Stimulated activated CD4-positive, alpha-beta T cell treated with anti-CD3 and anti-CD28 coated beads, Interleukin-4, amount 100 ng/mL, for 1 hour (primary cell): ENCODE data around the gene SCN3B.
A peak's percentile ranks its signal among the peaks of the same experiment; 100 is the strongest.

Experiments used
- DNase-seq: peaks from one replicate; pipeline ENCODE4 v3.0.0-alpha.2; 2020

The SCN3B gene

DNA sequence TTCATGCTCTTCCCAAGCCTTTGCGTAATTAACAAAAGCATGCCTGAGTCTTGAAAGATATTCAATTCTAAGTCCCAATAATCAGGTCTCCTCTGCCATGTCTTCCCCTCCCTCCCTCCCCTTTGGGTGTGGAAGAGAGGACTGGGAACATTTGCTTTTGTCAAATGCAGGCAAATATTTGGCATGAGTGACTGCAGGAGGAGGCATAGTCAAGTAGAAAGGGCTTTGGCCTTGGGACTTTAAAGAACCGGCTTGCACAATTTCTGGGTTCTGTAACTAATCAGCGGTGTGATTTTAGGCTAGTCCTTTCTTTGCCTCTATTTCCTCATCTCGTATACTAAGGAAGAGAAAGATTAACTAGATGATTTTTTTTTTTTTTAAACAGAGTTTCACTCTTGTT lies 59.5 kb downstream of the SCN3B start:
- DNase-seq: no peak

DNA sequence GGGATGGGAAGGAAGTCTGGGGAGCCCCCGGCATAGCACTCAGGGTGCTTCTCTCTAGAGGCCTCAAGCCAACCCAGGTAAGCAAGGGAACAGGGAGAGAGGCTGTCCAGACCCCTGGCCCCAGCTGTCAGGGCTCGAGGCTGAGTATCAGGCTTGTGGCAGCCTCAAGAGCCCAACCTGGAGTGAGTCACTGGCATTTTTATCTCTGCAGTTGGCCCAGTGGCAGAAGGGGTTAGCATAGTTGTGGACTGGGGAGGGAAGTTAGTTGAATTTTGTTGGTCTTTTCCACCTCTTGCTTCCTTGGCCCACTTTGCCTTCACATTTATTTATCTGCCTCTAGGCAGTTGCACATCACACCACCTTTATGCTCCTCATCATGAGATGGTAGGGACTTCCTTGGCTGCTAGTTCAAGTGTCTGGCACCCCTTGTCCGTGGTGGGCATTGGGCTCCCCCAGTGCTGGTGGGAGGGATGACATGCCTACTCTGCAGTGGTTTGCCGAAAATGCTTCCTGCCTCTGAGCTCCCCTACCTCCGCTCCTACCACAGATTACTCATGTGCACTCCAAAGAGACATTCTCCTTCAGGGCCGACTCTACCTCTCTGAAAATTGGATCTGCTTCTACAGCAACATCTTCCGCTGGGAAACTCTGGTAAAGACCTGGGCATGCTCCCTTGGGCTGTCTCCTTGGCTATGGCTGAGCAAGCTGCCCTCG lies 60.1 kb downstream of the SCN3B start:
- no peak for DNase-seq

DNA sequence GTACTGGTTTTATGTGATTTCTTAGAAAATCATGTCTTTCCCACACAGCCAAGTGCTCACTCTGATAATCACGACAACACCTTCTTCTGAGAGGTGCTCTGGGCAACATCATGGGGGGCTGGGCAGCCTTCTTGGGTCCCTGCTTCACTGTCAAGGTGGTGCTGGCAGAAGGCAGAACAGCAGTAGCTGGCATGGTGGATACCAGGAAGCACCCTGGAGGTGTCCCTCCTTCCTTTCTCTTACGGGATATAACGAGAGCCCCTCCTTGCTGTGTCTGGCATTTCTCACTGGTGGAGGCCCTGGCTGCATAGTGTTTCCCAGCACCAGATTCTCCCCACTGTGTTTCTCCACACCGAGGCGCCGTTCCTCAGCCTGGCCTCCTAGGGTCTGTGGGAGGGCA lies 60.9 kb downstream of the SCN3B start:
- no peak for DNase-seq

DNA sequence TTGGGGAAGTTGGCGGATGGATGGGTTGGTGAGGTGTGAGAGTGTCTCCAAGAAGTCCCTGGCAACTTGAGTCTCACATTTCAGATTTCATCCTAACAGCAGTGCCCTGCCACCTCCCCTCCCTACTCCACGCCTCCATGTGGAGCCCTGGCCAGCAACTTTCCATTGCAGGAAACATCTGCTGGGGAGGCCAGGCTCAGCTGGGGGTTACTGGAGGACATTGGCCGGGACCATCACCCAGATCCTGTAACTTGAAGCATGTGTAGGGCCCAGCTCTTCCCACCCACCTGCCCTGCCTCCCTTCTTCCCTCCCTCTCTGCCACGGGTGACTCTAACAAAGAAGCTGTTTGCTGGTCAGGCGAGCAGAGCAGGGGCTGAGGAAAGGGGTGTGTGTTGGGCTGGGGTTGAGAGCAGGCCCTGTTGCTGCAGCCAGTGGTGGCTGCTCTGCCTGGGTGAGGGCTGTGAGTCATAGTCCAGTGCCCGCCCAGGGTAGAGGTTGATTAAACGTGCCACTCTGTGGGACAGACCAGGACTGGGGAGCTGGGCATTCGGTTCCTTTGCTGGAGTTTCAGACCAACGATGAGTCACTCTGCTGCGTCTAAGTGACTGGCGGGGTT lies 64.0 kb downstream of the SCN3B start:
- no peak for DNase-seq

DNA sequence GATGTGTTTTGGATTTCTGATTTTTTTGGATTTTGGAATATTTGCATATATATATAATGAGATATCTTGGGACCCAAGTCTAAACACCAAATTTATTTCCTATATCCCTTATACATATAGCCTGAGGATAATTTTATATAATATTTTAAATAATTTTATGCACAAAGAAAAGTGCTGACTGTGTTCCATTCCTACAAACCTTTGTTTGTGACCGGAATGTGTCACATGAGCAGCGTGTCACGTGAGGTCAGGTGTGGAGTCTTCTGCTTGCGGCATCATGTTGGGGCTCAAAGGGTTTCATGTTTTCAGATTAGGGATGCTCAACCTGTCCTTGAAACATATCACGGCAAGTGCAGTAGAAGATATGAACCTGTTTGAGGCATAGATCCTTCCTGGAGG lies 65.6 kb downstream of the SCN3B start:
- no peak for DNase-seq

DNA sequence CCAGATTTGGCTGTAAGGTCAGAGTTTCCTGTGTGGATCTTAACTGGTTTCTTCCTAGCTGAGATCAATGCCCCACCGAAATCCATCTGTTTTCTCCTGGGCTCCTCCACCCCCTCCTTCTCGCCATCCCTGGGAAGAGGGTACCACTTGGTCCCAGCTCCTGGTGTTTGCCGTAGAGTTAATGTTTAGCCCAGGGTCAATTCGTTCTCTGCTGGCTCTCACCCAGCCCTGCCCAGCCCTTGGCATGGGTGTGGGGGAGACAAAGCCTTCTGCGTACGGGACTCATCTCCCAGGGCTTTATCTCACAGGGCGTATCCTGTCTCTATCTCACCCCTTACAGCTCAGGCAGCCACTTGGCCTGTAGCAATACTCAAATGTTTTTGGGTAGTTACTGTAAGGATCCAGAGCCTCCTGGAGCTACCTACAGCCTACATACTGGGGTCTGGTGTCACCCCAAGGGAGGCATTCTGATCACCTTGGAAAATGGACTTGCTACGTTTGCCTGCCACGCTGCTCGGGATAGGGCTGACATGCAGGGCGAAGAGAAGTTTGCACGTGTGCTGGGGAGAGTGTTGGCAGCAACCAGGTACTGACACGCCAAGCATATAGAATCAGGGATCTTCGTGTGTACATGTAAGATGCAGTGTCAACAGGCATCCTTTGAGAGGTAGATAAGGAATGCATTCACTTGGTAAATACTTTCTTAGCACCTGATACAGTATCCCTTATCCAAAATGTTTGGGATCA lies 66.1 kb downstream of the SCN3B start:
- DNase-seq: no peak

DNA sequence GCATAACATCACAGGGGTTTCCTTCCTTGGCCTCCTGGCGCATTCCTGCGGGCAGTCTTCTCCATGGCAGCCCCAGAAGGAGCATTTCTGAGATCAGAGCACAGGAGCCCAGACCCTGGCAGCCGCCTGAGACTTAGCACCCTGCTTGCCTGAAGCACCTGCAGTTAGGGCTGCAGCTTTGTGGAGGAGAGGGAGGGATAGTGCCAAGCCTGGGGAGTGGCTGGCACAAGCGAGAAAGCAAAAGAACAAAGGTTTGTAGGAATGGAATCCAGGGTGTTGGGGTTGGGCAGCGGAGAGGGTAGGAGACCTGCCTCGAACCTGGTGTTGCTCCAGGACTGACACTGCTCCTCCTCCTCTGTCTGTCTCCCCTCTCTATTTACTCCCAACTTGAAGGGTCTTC lies 66.9 kb downstream of the SCN3B start:
- DNase-seq: no peak

DNA sequence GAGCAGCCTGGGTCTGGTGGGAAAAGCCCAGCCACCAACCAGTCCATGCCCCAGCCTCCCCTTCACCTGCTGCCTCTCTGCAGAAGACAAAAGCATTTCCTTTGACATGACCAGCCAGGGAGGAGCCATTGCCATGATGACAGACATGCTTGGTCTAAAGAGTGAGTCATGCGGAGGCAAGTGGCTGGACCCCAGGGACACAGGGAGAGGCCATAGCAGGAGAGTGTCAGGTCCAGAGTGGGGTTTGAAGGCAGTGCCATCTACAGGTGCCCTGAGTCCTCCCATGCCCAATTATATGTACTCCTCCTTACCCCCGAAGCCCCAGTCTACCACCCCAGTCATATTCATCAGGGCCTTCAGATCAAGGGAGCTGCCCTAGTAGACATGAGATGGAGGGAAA lies 67.4 kb downstream of the SCN3B start:
- DNase-seq: no peak

DNA sequence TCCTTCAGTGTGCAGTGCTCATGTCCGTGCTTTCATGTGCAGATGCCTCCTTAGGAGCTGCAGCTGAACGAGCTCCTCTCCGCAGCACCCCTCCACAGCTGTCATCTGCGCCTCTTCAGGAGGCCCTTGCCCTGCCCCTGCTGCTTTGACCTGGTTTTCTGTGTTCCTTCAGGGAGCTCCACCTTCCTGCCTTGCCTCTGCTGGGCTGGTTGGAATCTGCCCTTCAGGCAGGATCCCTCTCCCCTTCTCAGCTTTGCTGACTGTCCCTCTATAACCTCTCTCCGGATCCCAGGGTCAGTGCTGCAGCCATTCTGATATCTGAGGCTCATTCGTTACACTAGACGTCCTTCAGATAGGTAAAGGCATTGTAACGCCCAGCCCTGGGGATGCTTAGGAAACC lies 67.9 kb downstream of the SCN3B start:
- DNase-seq: no peak

DNA sequence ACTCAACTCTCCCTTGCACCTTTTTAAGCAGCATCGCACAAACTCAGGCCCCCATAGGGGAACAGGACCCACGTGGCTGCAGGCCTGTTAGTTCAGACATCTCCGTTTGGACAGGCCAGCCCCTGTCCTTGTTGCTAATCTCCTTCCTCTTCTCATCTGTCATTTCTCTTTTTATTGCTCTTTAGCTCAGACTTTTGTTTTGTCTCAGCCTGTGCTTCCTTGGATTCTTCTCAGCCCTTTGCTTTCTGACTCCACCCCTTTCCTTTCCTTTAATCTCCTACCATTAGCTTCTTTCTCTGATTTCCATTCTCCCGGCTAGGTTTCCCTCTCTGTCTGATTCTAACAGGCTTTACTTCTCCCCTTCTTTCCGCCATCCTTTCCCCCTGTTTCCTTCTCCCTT lies 68.7 kb downstream of the SCN3B start:
- DNase-seq: no peak

DNA sequence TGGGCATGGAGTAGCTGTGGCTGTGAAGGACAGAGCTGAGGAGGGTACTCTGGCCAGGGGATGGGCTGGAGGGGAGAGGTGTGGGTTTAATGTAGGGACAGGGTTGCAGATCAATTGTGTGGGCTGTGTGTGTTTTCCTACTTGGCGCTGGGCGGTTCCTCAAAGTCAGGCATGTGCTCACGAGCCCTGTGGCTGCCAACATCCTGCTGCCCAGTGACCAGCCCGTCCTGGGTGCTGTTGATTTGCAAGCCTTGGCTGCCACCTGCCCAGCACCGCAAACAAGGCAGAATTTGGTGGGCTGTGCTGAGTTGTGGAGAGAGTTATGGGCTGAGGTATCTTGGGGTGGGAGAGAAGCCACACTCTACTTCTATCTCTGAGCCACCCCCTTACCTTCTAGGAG lies 69.2 kb downstream of the SCN3B start:
- no peak for DNase-seq

DNA sequence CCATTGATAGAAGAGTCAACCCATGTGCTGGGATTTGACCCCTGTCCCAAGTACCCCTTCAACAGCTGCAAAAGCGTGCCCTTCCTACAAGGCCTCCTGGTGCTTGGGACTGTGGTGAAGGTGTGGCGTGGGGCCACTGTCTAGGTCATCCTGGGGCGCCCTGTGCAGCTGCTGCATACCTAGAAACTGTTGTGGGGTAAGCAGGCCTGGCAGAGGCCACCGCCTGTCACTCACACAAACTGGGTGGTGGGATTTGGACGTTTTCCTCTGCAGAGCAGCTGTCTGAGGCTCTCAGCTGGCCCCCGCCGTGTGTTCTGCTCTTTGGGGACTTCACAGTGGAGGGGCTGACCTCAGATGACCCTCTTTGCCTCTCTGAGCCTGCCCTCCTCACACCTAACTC lies 69.7 kb downstream of the SCN3B start:
- DNase-seq: no peak

DNA sequence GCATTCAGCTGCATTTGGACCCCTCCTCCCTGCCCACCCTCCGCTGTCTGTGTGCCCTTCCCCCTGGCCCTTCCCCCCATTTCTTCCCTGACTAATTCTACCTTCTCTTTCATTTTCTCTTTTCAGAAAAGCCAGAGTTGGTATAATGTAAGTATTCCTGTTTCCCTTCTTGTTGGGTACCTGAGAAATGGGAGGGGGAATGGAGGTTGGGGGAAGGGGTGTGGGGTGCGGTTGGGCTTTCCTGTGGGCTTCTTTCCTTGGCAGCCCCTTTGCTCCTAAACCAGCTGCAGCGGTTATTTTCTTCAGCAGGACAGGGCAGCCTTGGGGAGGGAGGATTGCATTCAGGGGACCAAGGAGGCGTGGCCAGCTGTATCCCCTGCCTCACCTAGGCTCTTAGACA lies 70.2 kb downstream of the SCN3B start:
- no peak for DNase-seq

DNA sequence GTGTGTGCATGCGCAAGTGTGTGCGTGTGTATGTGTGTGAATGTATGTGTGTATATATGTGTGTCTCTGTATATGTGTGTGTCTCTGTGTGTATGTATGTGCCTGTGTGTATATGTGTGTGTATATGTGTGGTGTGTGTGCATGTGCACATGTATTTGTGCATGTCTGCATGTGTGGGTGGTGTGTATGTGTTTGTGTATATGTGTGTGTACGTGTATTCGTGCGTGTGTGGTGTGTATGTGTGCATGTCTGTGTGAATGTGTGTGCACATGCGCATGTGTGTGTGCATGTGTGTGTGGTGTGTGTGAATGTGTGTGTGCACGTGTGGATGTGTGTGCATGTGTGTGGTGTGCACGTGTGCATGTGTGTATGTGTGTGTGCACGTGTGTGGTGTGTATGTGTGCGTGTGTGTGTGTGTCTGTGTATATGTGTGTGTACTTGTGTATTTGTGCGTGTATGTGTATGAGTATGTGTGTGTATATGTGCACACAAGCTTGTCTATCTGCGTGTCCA lies 71.4 kb downstream of the SCN3B start:
- DNase-seq: no peak

DNA sequence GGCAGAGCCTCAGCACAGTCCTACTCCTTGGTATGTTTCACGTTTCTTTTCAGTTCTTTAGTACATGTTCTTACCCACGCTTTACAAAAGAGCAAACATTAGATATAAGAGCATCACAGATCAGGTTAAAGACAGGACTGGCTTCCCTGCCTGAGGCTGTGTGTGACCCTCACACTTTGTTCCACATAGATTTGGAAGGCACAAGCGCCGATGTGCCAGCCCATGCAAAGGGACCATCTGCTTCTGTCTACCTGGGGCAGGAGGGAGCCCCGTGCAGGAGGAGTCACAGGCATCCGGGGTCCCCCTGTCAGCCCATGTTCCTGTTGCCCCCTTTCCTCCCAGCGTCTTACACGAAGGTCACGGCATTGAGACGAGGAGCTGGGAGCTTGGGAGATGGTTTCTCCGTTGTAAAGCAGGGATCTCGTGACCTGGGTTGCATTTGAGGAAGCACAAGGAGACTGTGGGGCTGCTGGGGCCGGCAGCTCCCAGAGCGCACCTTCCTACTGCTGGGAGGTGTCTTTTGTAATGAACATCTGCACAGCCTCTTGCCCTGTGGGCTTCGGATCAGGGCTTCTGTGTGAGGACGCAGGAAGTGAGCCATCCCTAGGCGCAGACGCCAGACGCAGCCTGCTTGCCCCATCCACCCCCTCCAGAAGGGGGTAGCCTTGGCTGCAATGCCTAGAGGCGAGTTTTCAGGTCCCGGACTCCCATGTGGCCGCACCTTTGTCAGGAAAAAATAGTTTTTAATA lies 72.6 kb downstream of the SCN3B start:
- no peak for DNase-seq

DNA sequence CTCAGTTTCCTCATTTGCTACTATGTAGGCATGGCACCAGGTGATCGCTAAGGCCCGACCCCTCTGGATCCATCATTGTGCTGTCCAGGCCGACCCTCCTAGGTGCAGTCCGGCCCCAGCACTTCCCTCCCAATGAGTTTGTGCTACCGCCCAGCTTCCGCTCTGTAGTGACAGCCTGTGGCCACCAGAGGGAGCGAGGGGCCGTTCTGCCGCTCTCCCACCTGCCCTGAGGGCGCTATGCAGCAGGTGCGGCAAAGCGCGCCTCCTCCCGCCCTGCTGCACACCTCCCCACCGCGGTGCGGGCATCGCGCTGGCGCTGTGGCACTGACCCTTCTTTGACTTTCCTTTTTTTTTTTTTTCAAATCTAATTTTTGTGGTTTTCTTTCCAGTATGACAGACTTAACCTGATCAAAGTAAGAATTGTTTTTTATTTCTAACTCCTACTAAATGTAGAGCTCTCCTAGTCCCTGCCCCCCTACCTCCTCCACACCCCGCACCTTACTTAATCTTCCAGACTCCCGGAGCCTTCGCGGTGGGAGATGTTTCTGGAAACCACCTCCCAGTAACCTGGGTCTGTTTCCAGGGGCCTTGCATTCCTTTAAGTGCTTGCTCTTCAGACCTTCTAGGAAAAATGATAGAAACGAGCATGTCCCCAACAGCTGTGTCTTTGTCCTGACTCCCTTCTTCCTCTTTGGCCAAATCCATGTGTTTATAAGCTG lies 73.7 kb downstream of the SCN3B start:
- DNase-seq: peak; percentile 69

DNA sequence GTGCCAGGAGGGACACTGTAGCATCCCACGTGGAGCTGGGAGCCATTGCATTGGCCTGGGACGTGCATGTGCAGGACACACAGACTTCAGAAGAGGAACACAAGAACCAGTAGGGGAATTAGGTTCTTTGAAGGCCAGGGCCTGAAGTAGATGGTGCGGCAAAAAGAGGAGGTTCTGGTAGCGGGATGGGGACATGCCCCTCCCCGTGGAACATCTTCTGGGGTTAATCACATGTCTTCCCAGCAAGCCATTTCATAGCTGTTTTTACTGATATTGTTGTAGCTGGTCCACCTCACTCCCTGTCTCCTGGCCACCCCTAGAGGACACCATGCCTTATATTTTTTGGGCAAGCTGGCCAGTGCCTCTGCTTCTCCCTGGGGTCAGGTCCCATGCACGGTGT lies 74.3 kb downstream of the SCN3B start:
- no peak for DNase-seq

DNA sequence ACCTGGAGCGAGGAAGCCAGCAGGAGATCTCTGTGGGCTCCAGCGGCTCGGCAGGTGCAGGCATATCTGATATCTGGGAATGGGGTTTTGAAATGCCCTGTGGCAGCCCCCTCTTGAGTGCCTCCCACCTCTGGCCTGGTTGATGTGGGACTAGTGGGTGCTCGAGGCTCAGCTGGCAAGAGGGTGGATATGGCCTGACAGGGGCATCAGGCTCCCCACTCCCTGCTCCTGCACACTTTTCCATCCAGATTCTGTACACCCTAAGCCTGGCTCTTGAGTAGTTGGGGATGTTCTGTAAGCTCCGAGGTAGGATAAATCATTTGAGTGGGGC lies 75.0 kb downstream of the SCN3B start:
- no peak for DNase-seq
